PC-9 (cell line): ENCODE data around the gene KHK. TPM values are rescaled to one million over a fixed set of nuclear protein-coding genes. Genes with fewer than 3 reads are reported as not detected.

Source experiments
- BruUV-seq: library from RNA; stranded (reverse); fragments of 400-500 nt; replicated peaks from 2 replicates; lab custom pipeline; 2021; lab: Mats Ljungman, UMichigan
- CTCF ChIA-PET: fragments of 300-600 bp; sonication (Branson Sonifier 250); formaldehyde crosslinking; loops from one replicate; lab custom pipeline; 2022; ENCODE audit warnings: antibody characterized with exemption; lab: Charles Lee
- POLR2A ChIA-PET: fragments of 300-600 bp; sonication (Branson Sonifier 250); formaldehyde crosslinking; loops from one replicate; lab custom pipeline; 2022; ENCODE audit warnings: antibody characterized with exemption; ENCODE audit not compliant: unreplicated experiment; lab: Charles Lee
- DNase-seq, 2 experiments: peaks; one replicate each; pipeline versions ENCODE4 v3.0.0 to v3.0.0-alpha.2; 2015 to 2022; ENCODE audit warnings: mixed read lengths in 1 of 2
- H2AFZ ChIP-seq: fragments of 200-600 bp; sonication (generic); 2 replicates; pipeline ENCODE4 v1.8.1; 2017; ENCODE audit warnings: antibody characterized with exemption
- H3F3A ChIP-seq: fragments of 200-600 bp; sonication (generic); 2 replicates; pipeline ENCODE4 v1.8.1; 2017; ENCODE audit warnings: antibody characterized with exemption, mild to moderate bottlenecking, low read depth; ENCODE audit not compliant: insufficient read depth
- H3K27ac ChIP-seq: fragments of 200-600 bp; sonication (generic); 2 replicates; pipeline ENCODE4 v1.6.1; 2016; ENCODE audit warnings: mixed run types
- H3K27me3 ChIP-seq: fragments of 200-600 bp; sonication (generic); 2 replicates; pipeline ENCODE4 v1.6.1; 2016; ENCODE audit warnings: low read depth, mixed run types; ENCODE audit not compliant: insufficient read depth
- H3K36me3 ChIP-seq: fragments of 200-600 bp; sonication (generic); 2 replicates; pipeline ENCODE4 v1.6.1; 2016; ENCODE audit warnings: low read depth, mixed run types
- H3K4me1 ChIP-seq: fragments of 200-600 bp; sonication (generic); replicated peaks from 2 replicates; pipeline ENCODE4 v1.6.1; 2016; ENCODE audit warnings: mixed run types; ENCODE audit not compliant: insufficient read depth
- H3K4me2 ChIP-seq: fragments of 200-600 bp; sonication (generic); 2 replicates; pipeline ENCODE4 v1.6.1; 2017; ENCODE audit warnings: mixed run types
- H3K4me3 ChIP-seq: fragments of 200-600 bp; sonication (generic); 2 replicates; pipeline ENCODE4 v1.6.1; 2016; ENCODE audit warnings: mixed run types
- H3K79me2 ChIP-seq: fragments of 200-600 bp; sonication (generic); 2 replicates; pipeline ENCODE4 v1.6.1; 2017; ENCODE audit warnings: low read depth, mixed run types
- H3K9me2 ChIP-seq: fragments of 200-600 bp; sonication (generic); 2 replicates; pipeline ENCODE4 v1.8.1; 2017; ENCODE audit warnings: mild to moderate bottlenecking; ENCODE audit not compliant: insufficient read depth
- H3K9me3 ChIP-seq: fragments of 200-600 bp; sonication (generic); 2 replicates; pipeline ENCODE4 v1.8.1; 2016; ENCODE audit warnings: low read depth; ENCODE audit not compliant: insufficient read depth
- H4K20me1 ChIP-seq: fragments of 200-600 bp; sonication (generic); 2 replicates; pipeline ENCODE4 v1.8.1; 2017; ENCODE audit not compliant: insufficient read depth
- CTCF ChIP-seq: fragments of 200-600 bp; sonication (generic); conservative IDR thresholded peaks from 2 replicates; pipeline ENCODE4 v1.6.1; 2017; ENCODE audit warnings: mixed run types, antibody characterized with exemption, mild to moderate bottlenecking, moderate library complexity
- EZH2 ChIP-seq: fragments of 200-600 bp; sonication (generic); IDR thresholded peaks from 2 replicates; pipeline ENCODE4 v1.8.0; 2017; ENCODE audit warnings: antibody characterized with exemption, low read depth
- intact Hi-C: fragments of 100-400 bp; cut with micrococcal nuclease; formaldehyde crosslinking; loops from one replicate; pipeline ENCODE4 v1.10.0; 2022; ENCODE audit not compliant: unreplicated experiment
- total RNA-seq: library from RNA; stranded (reverse); gene quantifications from 2 replicates; pipeline ENCODE4 v1.2.3, GENCODE V29; 2021

Gene KHK
- total RNA-seq, 1 experiment from 2014 or later = 4.4 TPM

- ChIA-PET POLR2A (interaction anchor here (0.7 kb wide), 1 partner anchor 122 kb away, joined by 5 read pairs; no protein-coding TSS in a partner anchor), CTCF (interaction anchor here (1.5 kb wide), 1 partner anchor 123 kb away, joined by 4 read pairs; no protein-coding TSS in a partner anchor)
- Histone ChIP-seq H3K4me1 (peaks cover 25% of the 10 kb centered on the region), H3K27me3 (no peaks in the 10 kb centered on the region), H3F3A (peaks cover 9% of the 10 kb centered on the region; the same call in 1 of the 2 replicates), H3K36me3 (no peaks in the 10 kb centered on the region), H3K9me3 (no peaks in the 10 kb centered on the region), H2AFZ (no peak overlapping the region), H3K79me2 (no peaks in the 10 kb centered on the region), H3K4me2 (no peak overlapping the region), H3K27ac (no peak overlapping the region), H4K20me1 (no peaks in the 10 kb centered on the region), H3K4me3 (no peak overlapping the region), H3K9me2 (no peaks in the 10 kb centered on the region)
- no peak for TF ChIP-seq EZH2
- no peak for TF ChIP-seq CTCF
- intact Hi-C loops = loop anchor here (2.0 kb wide), 2 partner anchors 64 to 238 kb away; no protein-coding TSS in a partner anchor
- BruUV-seq = no TSS peak
- no peak for DNase-seq
Measured at GRCh38 chr2:27084297-27085061, 2.1 kb upstream of the KHK start.

GRCh38 chr2:27085062-27085672 lies 1.4 kb upstream of the KHK start:
- Histone ChIP-seq H3K27me3 (no peaks in the 10 kb centered on the region), H3K79me2 (no peaks in the 10 kb centered on the region), H2AFZ (peak overlapping the region; percentile 100), H3K27ac (no peak overlapping the region), H3K4me3 (peak overlapping the region; percentile 94), H3K9me3 (no peaks in the 10 kb centered on the region), H3K4me1 (peaks cover 25% of the 10 kb centered on the region), H3F3A (peaks cover 9% of the 10 kb centered on the region; the same call in 1 of the 2 replicates), H4K20me1 (no peaks in the 10 kb centered on the region), H3K36me3 (no peaks in the 10 kb centered on the region), H3K4me2 (peak overlapping the region; percentile 87), H3K9me2 (no peaks in the 10 kb centered on the region)
- DNase-seq = no peak
- BruUV-seq = no TSS peak
- intact Hi-C loops = loop anchor here (2.0 kb wide), 2 partner anchors 64 to 238 kb away; no protein-coding TSS in a partner anchor
- CTCF ChIA-PET = interaction anchor here (0.6 to 1.5 kb wide), 3 partner anchors 68 to 1112 kb away, joined by 3 to 6 read pairs (median 4); no protein-coding TSS in a partner anchor
- POLR2A ChIA-PET = no interaction called here
- TF ChIP-seq EZH2 (no peak), CTCF (peak; percentile 31; the same call in 1 of the 2 replicates)

- H3K27ac ChIP-seq = no peak overlapping the region
- DNase-seq = peak; percentile 39 to 63
- peaks cover 25% of the 10 kb centered on the region for H3K4me1 ChIP-seq
Measured at GRCh38 chr2:27085673-27086089, 891 bp upstream of the KHK start.

More at GRCh38 chr2:27085673-27086089, 891 bp upstream of the KHK start:
- Histone ChIP-seq H2AFZ (peak overlapping the region; percentile 100), H3K4me2 (peak overlapping the region; percentile 87), H3K36me3 (no peaks in the 10 kb centered on the region), H3K79me2 (no peaks in the 10 kb centered on the region), H3K9me2 (no peaks in the 10 kb centered on the region), H3F3A (peaks cover 9% of the 10 kb centered on the region; the same call in 1 of the 2 replicates), H3K4me3 (peak overlapping the region; percentile 94), H3K9me3 (no peaks in the 10 kb centered on the region), H3K27me3 (no peaks in the 10 kb centered on the region), H4K20me1 (no peaks in the 10 kb centered on the region)
- ChIA-PET CTCF (interaction anchor here (0.6 to 1.5 kb wide), 3 partner anchors 68 to 1112 kb away, joined by 3 to 6 read pairs (median 4); no protein-coding TSS in a partner anchor), POLR2A (no interaction called here)
- intact Hi-C loops = loop anchor here (1.0 to 2.0 kb wide), 4 partner anchors 34 to 239 kb away; partner anchors contain the start of gene AGBL5
- BruUV-seq = no TSS peak
- no peak for TF ChIP-seq CTCF
- no peak for TF ChIP-seq EZH2
